Activated CD8-positive, alpha-beta T cell treated with anti-CD3 and anti-CD28 coated beads for 36 hours (primary cell): ENCODE data around the gene IGDCC3. TPM values are rescaled to one million over a fixed set of nuclear protein-coding genes. Genes with fewer than 3 reads are reported as not detected.

Experiments used
- ATAC-seq: fragments of 200-7000 bp; cut with Tn5 transposase; one replicate; pipeline ENCODE4 v1.10.0; 2021; ENCODE audit warnings: mild to moderate bottlenecking, moderate library complexity
- CTCF ChIA-PET: fragments of 350-600 bp; sonication (Branson Sonifier 250); formaldehyde crosslinking; loops from one replicate; lab custom pipeline; 2021; ENCODE audit warnings: antibody characterized with exemption; lab: Charles Lee
- POLR2A ChIA-PET: fragments of 350-600 bp; sonication (Branson Sonifier 250); formaldehyde crosslinking; loops from one replicate; lab custom pipeline; 2021; ENCODE audit warnings: antibody characterized with exemption; lab: Charles Lee
- DNase-seq: peaks from one replicate; pipeline ENCODE4 v3.0.0-alpha.2; 2020
- H3K27ac Mint-ChIP-seq: one replicate; pipeline ENCODE4 v1.8.0; 2021; ENCODE audit warnings: mild to moderate bottlenecking, mixed read lengths
- H3K27me3 Mint-ChIP-seq: one replicate; pipeline ENCODE4 v1.8.0; 2021; ENCODE audit warnings: mixed read lengths
- H3K36me3 Mint-ChIP-seq: one replicate; pipeline ENCODE4 v1.8.0; 2021; ENCODE audit warnings: low read depth, mixed read lengths
- H3K4me1 Mint-ChIP-seq: one replicate; pipeline ENCODE4 v1.8.0; 2021; ENCODE audit warnings: low read depth, mixed read lengths
- H3K4me3 Mint-ChIP-seq: one replicate; pipeline ENCODE4 v1.8.0; 2021; ENCODE audit warnings: mild to moderate bottlenecking, moderate library complexity, mixed read lengths
- H3K9me3 Mint-ChIP-seq: one replicate; pipeline ENCODE4 v1.8.0; 2021; ENCODE audit warnings: mixed read lengths
- CTCF ChIP-seq: fragments of 200-600 bp; IDR thresholded peaks from one replicate; pipeline ENCODE4 v1.8.0; 2022; ENCODE audit warnings: antibody characterized with exemption, mild to moderate bottlenecking
- intact Hi-C: fragments of 100-400 bp; cut with micrococcal nuclease; formaldehyde crosslinking; loops from one replicate; pipeline ENCODE4 v1.10.0; 2022
- total RNA-seq, 2 experiments: library from RNA; stranded (reverse); gene quantifications; one replicate each; pipeline ENCODE4 v1.2.3, GENCODE V29; 2021

IGDCC3 gene
- total RNA-seq, 2 experiments from 2014 or later, result not detected

- no peak overlapping the region for H3K4me3 Mint-ChIP-seq
- POLR2A ChIA-PET, result no interaction called here
- peaks cover 24% of the 10 kb centered on the region for H3K27me3 Mint-ChIP-seq
- no peaks in the 10 kb centered on the region for H3K9me3 Mint-ChIP-seq
- H3K27ac Mint-ChIP-seq, result no peak overlapping the region
- intact Hi-C loops, result no loop called here
- no peak for TF ChIP-seq CTCF
- H3K4me1 Mint-ChIP-seq, result no peaks in the 10 kb centered on the region
- H3K36me3 Mint-ChIP-seq, result no peaks in the 10 kb centered on the region
- CTCF ChIA-PET, result no interaction called here
- DNase-seq (no peak), ATAC-seq (no peak)
These were observed 25.2 kb upstream of the IGDCC3 start for GRCh38 chr15:65402961-65403360.

- intact Hi-C loops, result no loop called here
- Mint-ChIP-seq H3K27ac (no peak overlapping the region), H3K4me3 (no peak overlapping the region), H3K27me3 (peaks cover 34% of the 10 kb centered on the region), H3K4me1 (no peaks in the 10 kb centered on the region), H3K9me3 (no peaks in the 10 kb centered on the region), H3K36me3 (no peaks in the 10 kb centered on the region)
- no peak for TF ChIP-seq CTCF
- ATAC-seq, result no peak
- no peak for DNase-seq
- POLR2A ChIA-PET, result interaction anchor here (2.4 kb wide), 1 partner anchor 97 kb away, joined by 9 read pairs; the partner anchor contains the start of gene RNU5B-1
- CTCF ChIA-PET, result interaction anchor here (0.8 to 2.4 kb wide), 10 partner anchors 11 to 148 kb away, joined by 3 to 9 read pairs (median 4); partner anchors contain the start of gene IGDCC3
These were observed 23.9 kb upstream of the IGDCC3 start for GRCh38 chr15:65401611-65402240.

GRCh38 chr15:65400760-65401610 lies 23.2 kb upstream of the IGDCC3 start:
- intact Hi-C loops, result no loop called here
- DNase-seq (peak; percentile 68), ATAC-seq (peak; percentile 82)
- no peak overlapping the region for H3K4me3 Mint-ChIP-seq
- peaks cover 39% of the 10 kb centered on the region for H3K27me3 Mint-ChIP-seq
- ChIA-PET CTCF (interaction anchor here (0.7 to 2.5 kb wide), 17 partner anchors 10 to 189 kb away, joined by 3 to 20 read pairs (median 4); partner anchors contain the start of gene IGDCC3), POLR2A (interaction anchor here (2.0 to 2.4 kb wide), 2 partner anchors 20 to 96 kb away, joined by 4 to 9 read pairs; partner anchors contain the start of gene RNU5B-1)
- peaks cover 5% of the 10 kb centered on the region for H3K4me1 Mint-ChIP-seq
- no peak overlapping the region for H3K27ac Mint-ChIP-seq
- H3K36me3 Mint-ChIP-seq, result no peaks in the 10 kb centered on the region
- peak; percentile 54 for TF ChIP-seq CTCF
- H3K9me3 Mint-ChIP-seq, result no peaks in the 10 kb centered on the region

GRCh38 chr15:65399997-65400396 lies 22.2 kb upstream of the IGDCC3 start:
- H3K9me3 Mint-ChIP-seq, result no peaks in the 10 kb centered on the region
- intact Hi-C loops, result no loop called here
- peaks cover 45% of the 10 kb centered on the region for H3K27me3 Mint-ChIP-seq
- no peak for ATAC-seq
- H3K4me3 Mint-ChIP-seq, result no peak overlapping the region
- no peak for TF ChIP-seq CTCF
- ChIA-PET CTCF (interaction anchor here (0.8 to 2.5 kb wide), 13 partner anchors 9 to 220 kb away, joined by 3 to 20 read pairs (median 5); partner anchors contain the start of gene IGDCC3), POLR2A (interaction anchor here (2.0 to 2.4 kb wide), 2 partner anchors 21 to 95 kb away, joined by 4 to 9 read pairs; partner anchors contain the start of gene RNU5B-1)
- H3K36me3 Mint-ChIP-seq, result no peaks in the 10 kb centered on the region
- H3K27ac Mint-ChIP-seq, result no peak overlapping the region
- no peak for DNase-seq
- H3K4me1 Mint-ChIP-seq, result peaks cover 5% of the 10 kb centered on the region
